Testis (tissue), 3 donors: ENCODE results near the gene FBH1. TPM values are rescaled to one million over a fixed set of nuclear protein-coding genes. Genes with fewer than 3 reads are reported as not detected.

Experiments used
- DNase-seq: peaks from one replicate; pipeline ENCODE4 v3.0.0-alpha.2; 2019
- H3K27ac ChIP-seq, 2 donors: fragments of 200-600 bp; sonication (generic); one replicate each; pipeline ENCODE4 v1.5.1; 2019
- H3K27me3 ChIP-seq: fragments of 200-600 bp; sonication (generic); one replicate; pipeline ENCODE4 v1.5.1; 2019
- H3K36me3 ChIP-seq: fragments of 200-600 bp; sonication (generic); one replicate; pipeline ENCODE4 v1.5.1; 2017; ENCODE audit warnings: low read depth; ENCODE audit errors: missing control alignments
- H3K4me1 ChIP-seq: fragments of 200-600 bp; sonication (generic); one replicate; pipeline ENCODE4 v1.5.1; 2019
- H3K4me3 ChIP-seq, 2 donors: fragments of 200-600 bp; sonication (generic); one replicate each; pipeline ENCODE4 v1.5.1; 2017 to 2019
- H3K9me3 ChIP-seq: fragments of 200-600 bp; sonication (generic); one replicate; pipeline ENCODE4 v1.5.1; 2017
- CTCF ChIP-seq, 3 experiments: fragments of 450-650 bp in 2 of 3; fragments of 200-600 bp in 1 of 3; sonication (generic) in 1 of 3; IDR thresholded peaks; one replicate each; pipeline ENCODE4 v1.5.1; 2016 to 2019; ENCODE audit warnings: antibody characterized with exemption in 3 of 3, mild to moderate bottlenecking in 2 of 3, moderate library complexity in 1 of 3
- POLR2A ChIP-seq: fragments of 450-650 bp; IDR thresholded peaks from one replicate; pipeline ENCODE4 v1.6.1; 2017; ENCODE audit warnings: antibody characterized with exemption, mild to moderate bottlenecking, moderate library complexity
- WGBS, 2 donors: methylation state at CpG; one replicate each; pipeline ENCODE4 v1.1.5; 2018; 5-methylcytosine and 5-hydroxymethylcytosine counted together
- intact Hi-C: fragments of 100-400 bp; cut with DNase I; formaldehyde crosslinking; loops from one replicate; pipeline ENCODE4 v1.15.1; 2023; ENCODE audit warnings: low total_unique reads
- polyA plus RNA-seq: library from polyadenylated mRNA; stranded (reverse); fragments of 350-450 nt; fragmentation: Illumina TruSeq; extraction: RNeasy Lipid Tissue Mini Kit (QIAGEN cat#74804); gene quantifications from one replicate; pipeline ENCODE4 v1.2.3, GENCODE V29; 2014; ENCODE audit warnings: low read depth, low replicate concordance; ENCODE audit not compliant: insufficient read depth
- total RNA-seq, 2 donors: library from RNA; depleted of rRNA; stranded (reverse); fragments of >200 nt; gene quantifications; one replicate each; pipeline ENCODE4 v1.2.3, GENCODE V29; 2016

FBH1 gene
- total and polyA plus RNA-seq, 3 donors from 2014 or later: 91.6 to 203 (median 174) TPM

GRCh38 chr10:5918763-5919162, 28.7 kb downstream of the FBH1 start:
- no peak overlapping the region for H3K27ac ChIP-seq
- WGBS, 2 donors: 70 to 76% methylated on average over 4 of the region's 4 CpGs
- no peak overlapping the region for H3K4me3 ChIP-seq
- no peaks in the 10 kb centered on the region for H3K27me3 ChIP-seq
- intact Hi-C loops: no loop called here
- no peaks in the 10 kb centered on the region for H3K9me3 ChIP-seq
- DNase-seq: no peak
- H3K36me3 ChIP-seq: no peaks in the 10 kb centered on the region
- H3K4me1 ChIP-seq: no peaks in the 10 kb centered on the region
- no peak for TF ChIP-seq CTCF (IDR thresholded peaks at IDR 0.05)
- no peak for TF ChIP-seq POLR2A

- Histone ChIP-seq H3K4me1 (no peaks in the 10 kb centered on the region), H3K9me3 (no peaks in the 10 kb centered on the region), H3K36me3 (no peaks in the 10 kb centered on the region), H3K4me3 (no peak overlapping the region), H3K27me3 (no peaks in the 10 kb centered on the region), H3K27ac (no peak overlapping the region)
- no peak for TF ChIP-seq POLR2A
- no peak for TF ChIP-seq CTCF (IDR thresholded peaks at IDR 0.05)
- intact Hi-C loops: no loop called here
- no peak for DNase-seq
- whole genome bisulfite sequencing, 2 donors: 91 to 92% methylated on average over 7 of the region's 7 CpGs
Observed at GRCh38 chr10:5919568-5919967, 29.5 kb downstream of the FBH1 start.

GRCh38 chr10:5921746-5922145, 31.7 kb downstream of the FBH1 start:
- H3K4me3 ChIP-seq: no peak overlapping the region
- DNase-seq: no peak
- H3K4me1 ChIP-seq: no peaks in the 10 kb centered on the region
- H3K36me3 ChIP-seq: no peaks in the 10 kb centered on the region
- intact Hi-C loops: no loop called here
- no peak for TF ChIP-seq POLR2A
- no peak for TF ChIP-seq CTCF (IDR thresholded peaks at IDR 0.05)
- H3K27me3 ChIP-seq: no peaks in the 10 kb centered on the region
- WGBS, 2 donors: 96% methylated on average over 5 of the region's 5 CpGs
- no peaks in the 10 kb centered on the region for H3K9me3 ChIP-seq
- no peak overlapping the region for H3K27ac ChIP-seq

GRCh38 chr10:5924889-5925288, 34.8 kb downstream of the FBH1 start:
- Histone ChIP-seq H3K27ac (no peak overlapping the region), H3K4me3 (no peak overlapping the region), H3K36me3 (no peaks in the 10 kb centered on the region), H3K9me3 (no peaks in the 10 kb centered on the region), H3K27me3 (no peaks in the 10 kb centered on the region), H3K4me1 (no peaks in the 10 kb centered on the region)
- DNase-seq: no peak
- 81 to 90% methylated on average over 10 of the region's 10 CpGs for WGBS, 2 donors
- intact Hi-C loops: no loop called here
- TF ChIP-seq POLR2A: no peak
- no peak for TF ChIP-seq CTCF (IDR thresholded peaks at IDR 0.05)

GRCh38 chr10:5927306-5927705, 37.3 kb downstream of the FBH1 start:
- no peak for DNase-seq
- TF ChIP-seq POLR2A (no peak), CTCF (IDR thresholded peaks at IDR 0.05) (no peak)
- no peaks in the 10 kb centered on the region for H3K36me3 ChIP-seq
- no peaks in the 10 kb centered on the region for H3K9me3 ChIP-seq
- intact Hi-C loops: no loop called here
- H3K27ac ChIP-seq: no peak overlapping the region
- no peaks in the 10 kb centered on the region for H3K4me1 ChIP-seq
- H3K27me3 ChIP-seq: no peaks in the 10 kb centered on the region
- WGBS, 2 donors: 95 to 96% methylated on average over 8 of the region's 8 CpGs
- H3K4me3 ChIP-seq: no peak overlapping the region
